ENCODE results near the gene LMNTD2. TPM values are rescaled to one million over a fixed set of nuclear protein-coding genes. Genes with fewer than 3 reads are reported as not detected.

LMNTD2 gene
- total RNA-seq, 8 experiments from 2014 or later: 0.29 to 5.4 (median 0.88) TPM

- ATAC-seq (replicated peaks in 6 of 8): peak in 7 of 8 experiments; percentile 17 to 59 (median 32)
These were observed 36.7 kb upstream of the LMNTD2 start for GRCh38 chr11:597166-597725.

GRCh38 chr11:596374-596773 is 35.8 kb upstream of the LMNTD2 start:
- H3K4me1 ChIP-seq (replicated peaks in 1 of 2): no peaks in the 10 kb centered on the region
- no peak overlapping the region for H3K27ac ChIP-seq
- no peak for ATAC-seq (replicated peaks in 6 of 8)
- WGBS, 10 experiments: 89 to 100% (median 95%) methylated on average over 1 to 9 of the region's 10 CpGs; no CpG with 5 or more reads in 6 of the 10 experiments
- H3K4me3 ChIP-seq: no peak overlapping the region
- in situ Hi-C loops (cut with MboI; ENCODE audit: low pct_unique_long_range_greater_than_20kb in 2 of 9, low sequenced_read_pairs in 9 of 9, unreplicated experiment in 9 of 9): no loop called here

More at GRCh38 chr11:597166-597725, 36.7 kb upstream of the LMNTD2 start:
- WGBS, 10 experiments: 83 to 90% methylated on average over 2 to 3 of the region's 29 CpGs; no CpG with 5 or more reads in 8 of the 10 experiments
- no peak overlapping the region for H3K27ac ChIP-seq
- in situ Hi-C loops (cut with MboI; ENCODE audit: low pct_unique_long_range_greater_than_20kb in 2 of 9, low sequenced_read_pairs in 9 of 9, unreplicated experiment in 9 of 9): no loop called here
- no peak overlapping the region for H3K4me3 ChIP-seq
- no peaks in the 10 kb centered on the region for H3K4me1 ChIP-seq (replicated peaks in 1 of 2)

GRCh38 chr11:595400-595799 is 34.9 kb upstream of the LMNTD2 start:
- no peak overlapping the region for H3K27ac ChIP-seq
- H3K4me3 ChIP-seq: no peak overlapping the region
- no peak for ATAC-seq (replicated peaks in 6 of 8)
- no peaks in the 10 kb centered on the region for H3K4me1 ChIP-seq (replicated peaks in 1 of 2)
- WGBS, 10 experiments: 80 to 100% (median 94%) methylated on average over 1 to 7 of the region's 10 CpGs; no CpG with 5 or more reads in 5 of the 10 experiments
- in situ Hi-C loops (cut with MboI; ENCODE audit: low pct_unique_long_range_greater_than_20kb in 2 of 9, low sequenced_read_pairs in 9 of 9, unreplicated experiment in 9 of 9): no loop called here

- in situ Hi-C loops (cut with MboI; ENCODE audit: low pct_unique_long_range_greater_than_20kb in 2 of 9, low sequenced_read_pairs in 9 of 9, unreplicated experiment in 9 of 9): no loop called here
- Histone ChIP-seq H3K4me3 (no peak overlapping the region), H3K27ac (no peak overlapping the region), H3K4me1 (replicated peaks in 1 of 2) (no peaks in the 10 kb centered on the region)
- ATAC-seq (replicated peaks in 6 of 8): no peak
- 84 to 94% (median 90%) methylated on average over 3 to 12 of the region's 21 CpGs; no CpG with 5 or more reads in 7 of the 10 experiments for WGBS, 10 experiments
These were observed 32.8 kb upstream of the LMNTD2 start for GRCh38 chr11:593347-593746.

- ATAC-seq (replicated peaks in 6 of 8): no peak
- H3K27ac ChIP-seq: no peak overlapping the region
- no peaks in the 10 kb centered on the region for H3K4me1 ChIP-seq (replicated peaks in 1 of 2)
- WGBS, 10 experiments: 53 to 94% (median 92%) methylated on average over 2 to 4 of the region's 10 CpGs; no CpG with 5 or more reads in 5 of the 10 experiments
- in situ Hi-C loops (cut with MboI; ENCODE audit: low pct_unique_long_range_greater_than_20kb in 2 of 9, low sequenced_read_pairs in 9 of 9, unreplicated experiment in 9 of 9): no loop called here
- no peak overlapping the region for H3K4me3 ChIP-seq
These were observed 32.4 kb upstream of the LMNTD2 start for GRCh38 chr11:592918-593317.

GRCh38 chr11:592501-592900 is 32.0 kb upstream of the LMNTD2 start:
- ATAC-seq (replicated peaks in 6 of 8): no peak
- Histone ChIP-seq H3K27ac (no peak overlapping the region), H3K4me1 (replicated peaks in 1 of 2) (no peaks in the 10 kb centered on the region), H3K4me3 (no peak overlapping the region)
- WGBS, 10 experiments: 87 to 100% (median 96%) methylated on average over 1 to 15 of the region's 22 CpGs; no CpG with 5 or more reads in 4 of the 10 experiments
- in situ Hi-C loops (cut with MboI; ENCODE audit: low pct_unique_long_range_greater_than_20kb in 2 of 9, low sequenced_read_pairs in 9 of 9, unreplicated experiment in 9 of 9): no loop called here

GRCh38 chr11:590997-591396 is 30.5 kb upstream of the LMNTD2 start:
- Histone ChIP-seq H3K4me3 (no peak overlapping the region), H3K4me1 (replicated peaks in 1 of 2) (no peaks in the 10 kb centered on the region), H3K27ac (no peak overlapping the region)
- ATAC-seq (replicated peaks in 6 of 8): no peak
- WGBS, 10 experiments: 40 to 100% (median 74%) methylated on average over 1 to 6 of the region's 11 CpGs; no CpG with 5 or more reads in 3 of the 10 experiments
- in situ Hi-C loops (cut with MboI; ENCODE audit: low pct_unique_long_range_greater_than_20kb in 2 of 9, low sequenced_read_pairs in 9 of 9, unreplicated experiment in 9 of 9): no loop called here

GRCh38 chr11:589798-590197 is 29.3 kb upstream of the LMNTD2 start:
- H3K4me1 ChIP-seq (replicated peaks in 1 of 2): no peaks in the 10 kb centered on the region
- 88 to 100% (median 96%) methylated on average over 2 to 20 of the region's 26 CpGs; no CpG with 5 or more reads in 3 of the 10 experiments for whole genome bisulfite sequencing, 10 experiments
- no peak overlapping the region for H3K4me3 ChIP-seq
- in situ Hi-C loops (cut with MboI; ENCODE audit: low pct_unique_long_range_greater_than_20kb in 2 of 9, low sequenced_read_pairs in 9 of 9, unreplicated experiment in 9 of 9): no loop called here
- no peak for ATAC-seq (replicated peaks in 6 of 8)
- no peak overlapping the region for H3K27ac ChIP-seq

- no peaks in the 10 kb centered on the region for H3K4me1 ChIP-seq (replicated peaks in 1 of 2)
- WGBS, 10 experiments: 82 to 98% (median 90%) methylated on average over 2 to 6 of the region's 6 CpGs; no CpG with 5 or more reads in 7 of the 10 experiments
- H3K27ac ChIP-seq: no peak overlapping the region
- no peak overlapping the region for H3K4me3 ChIP-seq
- ATAC-seq (replicated peaks in 6 of 8): peak in 7 of 8 experiments; percentile 41 to 98 (median 95)
- in situ Hi-C loops (cut with MboI; ENCODE audit: low pct_unique_long_range_greater_than_20kb in 2 of 9, low sequenced_read_pairs in 9 of 9, unreplicated experiment in 9 of 9): no loop called here
These were observed 27.4 kb upstream of the LMNTD2 start for GRCh38 chr11:587978-588380.

- 69 to 100% (median 85%) methylated on average over 1 to 5 of the region's 8 CpGs; no CpG with 5 or more reads in 4 of the 10 experiments for WGBS, 10 experiments
- peak in 5 of 8 experiments; percentile 13 to 20 (median 16) for ATAC-seq (replicated peaks in 6 of 8)
- in situ Hi-C loops (cut with MboI; ENCODE audit: low pct_unique_long_range_greater_than_20kb in 2 of 9, low sequenced_read_pairs in 9 of 9, unreplicated experiment in 9 of 9): no loop called here
- Histone ChIP-seq H3K4me1 (replicated peaks in 1 of 2) (no peaks in the 10 kb centered on the region), H3K4me3 (no peak overlapping the region), H3K27ac (peak overlapping the region in 1 of 2 donors; percentile 17)
These were observed 27.0 kb upstream of the LMNTD2 start for GRCh38 chr11:587546-587945.

- Histone ChIP-seq H3K4me1 (replicated peaks in 1 of 2) (no peaks in the 10 kb centered on the region), H3K4me3 (no peak overlapping the region), H3K27ac (no peak overlapping the region)
- WGBS, 10 experiments: 73 to 100% (median 97%) methylated on average over 1 to 9 of the region's 32 CpGs; no CpG with 5 or more reads in 3 of the 10 experiments
- ATAC-seq (replicated peaks in 6 of 8): no peak
- in situ Hi-C loops (cut with MboI; ENCODE audit: low pct_unique_long_range_greater_than_20kb in 2 of 9, low sequenced_read_pairs in 9 of 9, unreplicated experiment in 9 of 9): no loop called here
These were observed 26.1 kb upstream of the LMNTD2 start for GRCh38 chr11:586376-587316.

- in situ Hi-C loops (cut with MboI; ENCODE audit: low pct_unique_long_range_greater_than_20kb in 2 of 9, low sequenced_read_pairs in 9 of 9, unreplicated experiment in 9 of 9): no loop called here
- Histone ChIP-seq H3K4me1 (replicated peaks in 1 of 2) (peaks cover 0 to 7% of the 10 kb centered on the region in 2 donors), H3K27ac (no peak overlapping the region), H3K4me3 (no peak overlapping the region)
- 100% methylated on average over 1 to 4 of the region's 10 CpGs; no CpG with 5 or more reads in 8 of the 10 experiments for WGBS, 10 experiments
- no peak for ATAC-seq (replicated peaks in 6 of 8)
These were observed 23.7 kb upstream of the LMNTD2 start for GRCh38 chr11:584287-584686.

GRCh38 chr11:581752-582151 is 21.2 kb upstream of the LMNTD2 start:
- ATAC-seq (replicated peaks in 6 of 8): no peak
- Histone ChIP-seq H3K4me3 (no peak overlapping the region), H3K4me1 (replicated peaks in 1 of 2) (peaks cover 14 to 21% of the 10 kb centered on the region in 2 donors), H3K27ac (no peak overlapping the region)
- WGBS, 10 experiments: 83 to 100% (median 92%) methylated on average over 1 to 13 of the region's 17 CpGs; no CpG with 5 or more reads in 3 of the 10 experiments
- in situ Hi-C loops (cut with MboI; ENCODE audit: low pct_unique_long_range_greater_than_20kb in 2 of 9, low sequenced_read_pairs in 9 of 9, unreplicated experiment in 9 of 9): no loop called here
